ENCODE measurements around the gene C8B.

Gene C8B

GRCh38 chr1:56970280-56970679, 4.5 kb upstream of the C8B start:
- DNase-seq = no peak

- no peak for DNase-seq
Observed at GRCh38 chr1:56968878-56969495, 3.2 kb upstream of the C8B start.

- DNase-seq = no peak
Observed at GRCh38 chr1:56967900-56968832, 2.4 kb upstream of the C8B start.

- DNase-seq = no peak
Observed at GRCh38 chr1:56967355-56967754, 1.5 kb upstream of the C8B start.

- no peak for DNase-seq
Observed at GRCh38 chr1:56966698-56966999, 834 bp upstream of the C8B start.

- DNase-seq = no peak
Observed at GRCh38 chr1:56965191-56965590, 624 bp downstream of the C8B start.

- DNase-seq = no peak
Observed at GRCh38 chr1:56964349-56965017, 1.3 kb downstream of the C8B start.

GRCh38 chr1:56963667-56964066, 2.1 kb downstream of the C8B start:
- no peak for DNase-seq

- no peak for DNase-seq
Observed at GRCh38 chr1:56961426-56961825, 4.4 kb downstream of the C8B start.

GRCh38 chr1:56958526-56958925, 7.3 kb downstream of the C8B start:
- no peak for DNase-seq

GRCh38 chr1:56957931-56958330, 7.9 kb downstream of the C8B start:
- no peak for DNase-seq

GRCh38 chr1:56954664-56955063, 11.2 kb downstream of the C8B start:
- no peak for DNase-seq

GRCh38 chr1:56953386-56953785, 12.4 kb downstream of the C8B start:
- DNase-seq = no peak

GRCh38 chr1:56952501-56952900, 13.3 kb downstream of the C8B start:
- DNase-seq = no peak

- no peak for DNase-seq
Observed at GRCh38 chr1:56948403-56949023, 17.3 kb downstream of the C8B start.

GRCh38 chr1:56940039-56940438, 25.8 kb downstream of the C8B start:
- no peak for DNase-seq

- no peak for DNase-seq
Observed at GRCh38 chr1:56939209-56939608, 26.6 kb downstream of the C8B start.

- DNase-seq = no peak
Observed at GRCh38 chr1:56938646-56939045, 27.2 kb downstream of the C8B start.

- DNase-seq = no peak
Observed at GRCh38 chr1:56934430-56935060, 31.3 kb downstream of the C8B start.

GRCh38 chr1:56933606-56934005, 32.2 kb downstream of the C8B start:
- DNase-seq = no peak

- DNase-seq = no peak
Observed at GRCh38 chr1:56933161-56933560, 32.7 kb downstream of the C8B start.

- DNase-seq = no peak
Observed at GRCh38 chr1:56931686-56932085, 34.1 kb downstream of the C8B start.

- no peak for DNase-seq
Observed at GRCh38 chr1:56931211-56931610, 34.6 kb downstream of the C8B start.
